GM12875 (cell line): Measurements from ENCODE around the gene RNASE9.

ENCODE experiments used
- H3K4me3 ChIP-seq: one replicate; pipeline ENCODE4 v1.5.1; 2011; ENCODE audit warnings: low read depth, low read length, control low read depth
- CTCF ChIP-seq: IDR thresholded peaks from 2 replicates; pipeline ENCODE4 v1.5.1; 2011; ENCODE audit warnings: low read depth, mild to moderate bottlenecking, control low read depth, inconsistent platforms, low read length, moderate library complexity, borderline replicate concordance; ENCODE audit not compliant: insufficient read depth

The RNASE9 gene

GRCh38 chr14:20530771-20531571 is 29.9 kb downstream of the RNASE9 start:
- H3K4me3 ChIP-seq = no peak overlapping the region
- peak; percentile 74 for TF ChIP-seq CTCF

GRCh38 chr14:20529806-20530205 is 31.0 kb downstream of the RNASE9 start:
- no peak overlapping the region for H3K4me3 ChIP-seq
- no peak for TF ChIP-seq CTCF

DNA sequence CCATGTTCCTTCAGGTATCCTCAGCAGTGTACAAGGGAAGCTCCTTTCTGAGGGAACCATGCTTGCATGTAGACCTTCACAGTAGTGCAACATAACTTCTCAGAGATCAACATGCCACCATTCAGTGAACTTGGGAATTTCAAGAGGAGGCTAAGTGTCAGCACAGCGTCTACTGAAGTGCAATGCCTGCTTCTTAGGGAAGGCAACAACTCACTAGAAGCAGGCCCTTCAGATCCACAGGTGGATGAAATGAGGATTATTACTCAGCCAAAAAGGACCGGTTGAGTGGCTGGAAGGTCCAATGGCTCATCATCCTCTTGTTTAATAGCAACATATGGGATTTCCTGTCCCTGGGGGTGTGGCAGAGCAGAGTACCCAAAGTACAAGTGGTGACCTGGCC is 36.8 kb downstream of the RNASE9 start:
- no peak overlapping the region for H3K4me3 ChIP-seq
- no peak for TF ChIP-seq CTCF

GRCh38 chr14:20522332-20522731 is 38.5 kb downstream of the RNASE9 start:
- no peak overlapping the region for H3K4me3 ChIP-seq
- TF ChIP-seq CTCF = no peak

DNA sequence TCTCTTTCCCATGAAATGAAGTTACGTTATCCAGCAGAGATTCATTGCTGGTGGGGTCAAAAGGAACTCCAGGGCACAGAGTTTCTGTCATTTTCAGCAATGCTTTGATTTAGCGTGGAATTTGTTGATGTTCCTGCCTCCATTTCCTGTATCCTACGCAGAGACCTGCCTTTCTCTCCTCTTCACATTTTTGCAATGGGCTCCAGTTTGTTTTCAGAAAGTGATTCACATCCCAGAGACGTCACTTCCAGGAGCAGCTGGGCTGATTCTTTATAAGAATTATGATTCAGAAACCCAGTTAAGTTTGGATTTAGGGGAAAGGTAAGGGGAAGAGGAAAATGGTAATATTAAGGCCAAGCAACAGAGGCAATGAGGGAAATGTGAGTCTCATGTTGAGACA is 43.9 kb downstream of the RNASE9 start:
- H3K4me3 ChIP-seq = no peak overlapping the region
- TF ChIP-seq CTCF = no peak

GRCh38 chr14:20515846-20516245 is 45.0 kb downstream of the RNASE9 start:
- H3K4me3 ChIP-seq = no peak overlapping the region
- no peak for TF ChIP-seq CTCF

DNA sequence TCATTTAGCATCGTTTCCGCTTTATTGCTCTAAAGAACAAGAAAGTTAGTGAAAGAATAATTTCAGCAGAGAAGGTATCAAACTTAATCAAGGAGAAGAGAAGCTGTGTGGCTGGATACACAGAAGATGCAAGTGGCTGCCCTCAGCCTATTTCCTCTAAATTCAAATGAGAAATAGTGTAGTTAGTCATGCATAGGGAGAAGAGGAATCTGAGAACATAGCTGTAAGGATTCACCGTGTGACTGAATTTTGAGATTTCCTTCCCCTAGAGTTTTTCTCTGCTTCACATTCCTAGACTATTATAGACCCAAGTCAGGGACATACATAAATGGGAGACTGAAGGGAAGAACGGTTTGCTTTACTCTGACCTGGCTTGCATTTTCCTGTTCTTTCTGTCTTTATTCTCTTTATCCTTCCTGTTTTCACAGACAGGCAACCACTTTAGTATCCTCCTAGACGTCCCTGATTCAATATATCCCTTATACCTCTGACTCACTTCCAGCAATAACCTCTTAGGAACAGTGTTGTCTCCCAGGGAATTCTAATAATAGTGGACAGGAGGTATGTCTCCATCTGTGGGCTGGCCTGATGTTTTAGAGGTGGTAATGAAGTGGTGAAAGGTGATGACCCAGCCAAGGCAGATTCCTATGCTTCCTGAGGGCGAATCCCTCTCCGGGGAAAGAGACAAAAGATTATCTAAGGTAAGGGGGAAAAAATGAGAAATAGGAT is 48.5 kb downstream of the RNASE9 start:
- H3K4me3 ChIP-seq = no peak overlapping the region
- TF ChIP-seq CTCF = no peak
